D721Med (cell line): ENCODE measurements around the gene HCRTR1.

ENCODE experiments used
- DNase-seq: peaks from one replicate; pipeline ENCODE4 v3.0.0; 2011; ENCODE audit warnings: low spot score; ENCODE audit not compliant: insufficient read length
- FAIRE-seq: peaks from 2 replicates; lab custom pipeline; 2011; peaks lifted over from hg19 to GRCh38; lab: Jason Lieb, UNC
- TF ChIP-seq, protein P1 (sequence below): IDR thresholded peaks from 2 replicates; pipeline ENCODE4 v1.5.1; 2012; ENCODE audit warnings: mild to moderate bottlenecking, control low read depth; ENCODE audit not compliant: insufficient read depth; ENCODE audit errors: missing control alignments

Gene HCRTR1

GRCh38 chr1:31617218-31617915 is at the start of gene HCRTR1:
Gene HCRTR1, plus strand, starts transcription at chr1:31617689. Its CDS starts 1,504 bp downstream, at chr1:31619193.
- TF ChIP-seq, protein P1, sequence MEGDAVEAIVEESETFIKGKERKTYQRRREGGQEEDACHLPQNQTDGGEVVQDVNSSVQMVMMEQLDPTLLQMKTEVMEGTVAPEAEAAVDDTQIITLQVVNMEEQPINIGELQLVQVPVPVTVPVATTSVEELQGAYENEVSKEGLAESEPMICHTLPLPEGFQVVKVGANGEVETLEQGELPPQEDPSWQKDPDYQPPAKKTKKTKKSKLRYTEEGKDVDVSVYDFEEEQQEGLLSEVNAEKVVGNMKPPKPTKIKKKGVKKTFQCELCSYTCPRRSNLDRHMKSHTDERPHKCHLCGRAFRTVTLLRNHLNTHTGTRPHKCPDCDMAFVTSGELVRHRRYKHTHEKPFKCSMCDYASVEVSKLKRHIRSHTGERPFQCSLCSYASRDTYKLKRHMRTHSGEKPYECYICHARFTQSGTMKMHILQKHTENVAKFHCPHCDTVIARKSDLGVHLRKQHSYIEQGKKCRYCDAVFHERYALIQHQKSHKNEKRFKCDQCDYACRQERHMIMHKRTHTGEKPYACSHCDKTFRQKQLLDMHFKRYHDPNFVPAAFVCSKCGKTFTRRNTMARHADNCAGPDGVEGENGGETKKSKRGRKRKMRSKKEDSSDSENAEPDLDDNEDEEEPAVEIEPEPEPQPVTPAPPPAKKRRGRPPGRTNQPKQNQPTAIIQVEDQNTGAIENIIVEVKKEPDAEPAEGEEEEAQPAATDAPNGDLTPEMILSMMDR = no peak
- FAIRE-seq = no peak
- DNase-seq = no peak

DNA sequence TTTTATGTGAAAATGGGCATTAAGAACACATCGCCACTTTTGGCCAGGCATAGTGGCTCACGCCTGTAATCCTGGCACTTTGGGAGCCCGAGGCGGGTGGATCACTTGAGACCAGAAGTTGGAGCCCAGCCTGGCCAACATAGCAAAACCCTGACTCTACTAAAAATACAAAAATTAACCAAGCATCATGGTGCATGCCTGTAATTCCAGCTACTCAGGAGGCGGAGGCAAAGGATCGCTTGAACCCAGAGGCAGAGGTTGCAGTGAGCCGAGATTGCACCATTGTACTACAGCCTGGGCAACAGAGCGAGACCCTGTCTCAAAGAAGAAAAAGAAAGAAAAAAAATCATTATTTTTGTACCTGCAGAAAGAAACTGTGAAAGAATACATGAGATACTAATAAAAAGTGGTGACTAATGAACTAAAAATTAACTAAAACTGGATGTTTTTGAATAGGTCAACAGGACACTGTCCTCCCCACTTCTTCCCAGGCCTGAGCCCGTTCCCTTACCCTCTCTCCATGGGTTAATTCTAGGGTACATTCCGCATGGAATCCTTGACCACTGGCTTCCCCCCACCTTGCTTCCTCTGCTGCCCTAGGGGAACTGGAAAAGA is 49.4 kb upstream of the HCRTR1 start:
- FAIRE-seq (no peak), DNase-seq (no peak)
- TF ChIP-seq, protein P1 = no peak

DNA sequence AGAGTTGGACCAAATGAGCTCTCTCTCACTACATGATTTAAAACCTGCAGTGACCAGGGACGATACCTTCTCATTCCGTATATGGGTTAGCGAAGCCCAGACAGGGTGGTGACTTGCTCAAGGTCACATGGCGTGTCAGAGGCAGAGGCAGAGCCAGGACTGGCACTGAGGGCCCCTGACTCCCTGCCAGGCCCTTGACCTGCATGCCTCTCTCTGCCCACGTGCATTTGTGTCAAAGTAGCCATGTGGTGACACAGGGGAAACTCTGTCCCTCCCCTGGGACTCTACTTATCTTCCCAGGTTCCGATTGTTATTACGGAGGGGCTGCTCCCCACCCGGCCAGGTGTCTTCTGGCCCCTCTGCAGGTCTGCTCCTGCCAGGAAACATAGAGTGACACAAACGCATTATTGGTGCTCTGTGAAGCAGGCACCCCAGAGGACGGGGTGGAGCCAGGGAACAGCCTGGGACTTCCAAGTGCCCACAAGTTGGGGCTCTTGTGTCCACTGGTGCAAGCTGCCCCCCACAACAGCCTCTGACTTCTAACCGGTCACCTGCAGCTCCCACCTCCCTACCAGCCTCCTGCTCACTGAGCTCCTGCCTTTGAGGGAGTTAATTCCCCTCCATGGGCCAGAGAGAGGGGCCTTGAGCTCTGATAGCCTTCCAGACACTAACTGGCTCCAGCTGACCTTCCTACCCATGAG is 48.4 kb upstream of the HCRTR1 start:
- FAIRE-seq (no peak), DNase-seq (no peak)
- TF ChIP-seq, protein P1 = no peak

GRCh38 chr1:31569596-31570173 is 47.8 kb upstream of the HCRTR1 start:
- DNase-seq = no peak
- TF ChIP-seq, protein P1 = no peak
- no peak for FAIRE-seq

GRCh38 chr1:31570228-31570627 is 47.3 kb upstream of the HCRTR1 start:
- DNase-seq = no peak
- no peak for FAIRE-seq
- TF ChIP-seq, protein P1 = no peak

DNA sequence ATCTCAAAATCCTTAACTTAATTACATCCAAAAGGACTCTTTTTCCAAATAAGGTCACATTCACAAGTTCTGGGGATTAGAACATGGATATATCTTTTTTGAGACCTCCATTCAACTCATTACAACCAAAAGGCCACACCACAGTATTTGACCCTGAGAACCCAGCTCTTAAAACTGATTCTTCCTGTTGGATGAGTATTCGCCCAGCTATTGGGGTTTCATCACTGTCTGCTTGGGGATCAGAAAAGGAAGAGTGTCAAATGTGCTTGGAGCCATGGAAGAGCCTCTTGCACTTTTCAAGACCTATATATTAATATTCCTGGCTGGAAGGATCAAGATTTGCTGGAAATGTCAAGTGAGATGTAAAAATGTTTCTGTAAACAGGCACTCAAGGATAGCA is 46.6 kb upstream of the HCRTR1 start:
- FAIRE-seq = no peak
- no peak for DNase-seq

More for the DNA sequence above, 46.6 kb upstream of the HCRTR1 start:
- TF ChIP-seq, protein P1 = no peak
